ENCODE measurements around the gene NCOA7.

NCOA7 gene

DNA sequence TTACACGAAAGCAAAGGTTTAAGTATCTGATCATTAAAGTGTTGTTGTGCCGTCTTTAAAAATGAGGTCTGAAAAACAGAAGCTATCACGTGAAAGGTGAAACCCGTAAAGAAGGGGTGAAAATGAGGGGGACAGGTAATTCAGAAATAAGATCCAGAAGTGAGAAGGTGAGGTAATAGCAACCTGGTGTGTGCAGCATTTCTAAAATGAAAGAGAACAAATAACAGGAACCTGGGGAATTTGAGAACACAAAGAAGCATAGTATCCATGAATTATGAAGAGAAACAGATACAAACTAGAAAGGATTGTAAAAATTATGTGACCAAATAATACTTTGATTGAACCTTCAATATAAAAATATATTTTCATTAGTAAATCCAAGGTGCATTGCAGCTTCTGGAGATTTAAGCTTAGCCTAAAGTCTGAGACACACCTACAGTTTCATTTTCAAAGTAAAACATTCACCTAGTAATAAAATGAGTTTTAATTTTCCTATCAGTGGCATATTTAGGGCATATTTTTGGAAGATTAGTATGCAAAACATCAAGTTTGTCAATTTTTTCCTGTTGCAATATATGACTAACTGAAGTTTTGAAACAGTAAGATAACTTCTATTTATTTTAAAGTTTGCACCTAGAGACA, 39.9 kb upstream of the NCOA7 start:
- DNase-seq (ENCODE audit: low read depth, low spot score): no peak
- peaks cover 39% of the 10 kb centered on the region for H3K27me3 ChIP-seq (ENCODE audit: insufficient read depth, insufficient read length)
- H3K4me3 ChIP-seq (ENCODE audit: insufficient read length, low read depth): no peak overlapping the region

DNA sequence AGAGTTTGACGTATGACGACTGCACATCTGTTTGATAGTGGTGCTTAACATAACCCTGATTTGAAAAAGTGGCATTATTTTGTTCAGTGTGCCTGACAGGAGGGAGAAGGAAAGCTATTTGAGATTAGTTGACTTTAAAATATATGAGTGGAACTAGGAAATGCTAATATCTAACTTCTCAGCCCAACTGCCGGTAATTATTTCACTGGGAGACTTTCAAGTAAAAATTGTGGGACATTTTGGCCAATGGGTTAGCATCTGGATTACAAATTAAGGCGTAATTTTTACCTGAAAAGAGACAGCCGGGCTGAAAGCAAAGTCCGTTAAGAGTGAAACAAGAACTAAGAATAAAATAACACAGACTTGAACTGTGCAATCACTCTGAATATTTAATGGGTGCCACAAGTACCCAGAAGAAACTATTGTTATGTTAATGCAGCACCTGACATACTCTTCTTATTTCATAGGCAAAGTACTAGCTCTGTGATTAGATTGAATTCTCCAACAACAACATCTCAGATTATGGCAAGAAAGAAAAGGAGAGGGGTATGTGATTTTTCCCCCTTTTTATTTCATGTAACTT, 39.3 kb upstream of the NCOA7 start:
- no peaks in the 10 kb centered on the region for H3K4me1 ChIP-seq (ENCODE audit: insufficient read depth, insufficient read length)
- TF ChIP-seq YY1 (IDR thresholded peaks at IDR 0.05; ENCODE audit: insufficient read depth, insufficient read length): no peak
- no peak for TF ChIP-seq SUZ12 (IDR thresholded peaks at IDR 0.05; ENCODE audit: extremely low read depth, insufficient read depth, insufficient read length)
- H3K9me3 ChIP-seq (ENCODE audit: insufficient read depth, low read length): no peaks in the 10 kb centered on the region
- peaks cover 39% of the 10 kb centered on the region for H3K27me3 ChIP-seq (ENCODE audit: insufficient read depth, insufficient read length)
- H3K36me3 ChIP-seq (ENCODE audit: insufficient read depth, insufficient read length, low read length): peaks cover 10% of the 10 kb centered on the region
- H3K4me3 ChIP-seq (ENCODE audit: insufficient read length, low read depth): no peak overlapping the region
- no peak overlapping the region for H3K9ac ChIP-seq (ENCODE audit: insufficient read length, low read depth)
- DNase-seq (ENCODE audit: low read depth, low spot score): no peak

More for the DNA sequence above, 39.9 kb upstream of the NCOA7 start:
- TF ChIP-seq SUZ12 (IDR thresholded peaks at IDR 0.05; ENCODE audit: extremely low read depth, insufficient read depth, insufficient read length): no peak
- TF ChIP-seq ZNF274 (IDR thresholded peaks at IDR 0.05; ENCODE audit: low read depth, low read length): no peak
- no peak for TF ChIP-seq YY1 (IDR thresholded peaks at IDR 0.05; ENCODE audit: insufficient read depth, insufficient read length)
- H3K36me3 ChIP-seq (ENCODE audit: insufficient read depth, insufficient read length, low read length): peaks cover 9% of the 10 kb centered on the region
- H3K9me3 ChIP-seq (ENCODE audit: insufficient read depth, low read length): no peaks in the 10 kb centered on the region
- H3K9ac ChIP-seq (ENCODE audit: insufficient read length, low read depth): no peak overlapping the region
- no peaks in the 10 kb centered on the region for H3K4me1 ChIP-seq (ENCODE audit: insufficient read depth, insufficient read length)

DNA sequence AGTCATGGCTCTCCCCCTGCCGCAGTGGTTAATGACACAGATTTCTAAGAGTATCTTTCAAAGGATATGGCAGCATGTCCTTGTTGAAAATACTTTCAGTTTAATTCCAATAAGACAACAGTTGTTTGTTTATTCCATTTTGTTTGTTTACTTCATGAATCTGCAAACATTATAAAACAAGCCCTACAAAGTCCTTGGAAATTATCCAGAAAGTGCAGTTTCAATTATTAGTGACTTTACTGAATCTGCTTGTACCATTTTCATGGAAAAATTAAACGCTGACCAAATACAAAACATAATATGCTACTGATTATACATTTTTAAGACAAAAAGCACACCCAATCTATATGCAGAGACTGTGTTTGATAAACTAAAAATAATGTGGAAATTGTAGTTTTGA, 38.0 kb upstream of the NCOA7 start:
- Histone ChIP-seq H3K27me3 (ENCODE audit: insufficient read depth, insufficient read length) (peaks cover 30% of the 10 kb centered on the region), H3K9ac (ENCODE audit: insufficient read length, low read depth) (no peak overlapping the region), H3K36me3 (ENCODE audit: insufficient read depth, insufficient read length, low read length) (peaks cover 10% of the 10 kb centered on the region), H3K4me1 (ENCODE audit: insufficient read depth, insufficient read length) (no peaks in the 10 kb centered on the region), H3K9me3 (ENCODE audit: insufficient read depth, low read length) (no peaks in the 10 kb centered on the region), H3K4me3 (ENCODE audit: insufficient read length, low read depth) (no peak overlapping the region)
- TF ChIP-seq ZNF274 (IDR thresholded peaks at IDR 0.05; ENCODE audit: low read depth, low read length): no peak
- no peak for TF ChIP-seq SUZ12 (IDR thresholded peaks at IDR 0.05; ENCODE audit: extremely low read depth, insufficient read depth, insufficient read length)
- no peak for TF ChIP-seq YY1 (IDR thresholded peaks at IDR 0.05; ENCODE audit: insufficient read depth, insufficient read length)
- DNase-seq (ENCODE audit: low read depth, low spot score): no peak

DNA sequence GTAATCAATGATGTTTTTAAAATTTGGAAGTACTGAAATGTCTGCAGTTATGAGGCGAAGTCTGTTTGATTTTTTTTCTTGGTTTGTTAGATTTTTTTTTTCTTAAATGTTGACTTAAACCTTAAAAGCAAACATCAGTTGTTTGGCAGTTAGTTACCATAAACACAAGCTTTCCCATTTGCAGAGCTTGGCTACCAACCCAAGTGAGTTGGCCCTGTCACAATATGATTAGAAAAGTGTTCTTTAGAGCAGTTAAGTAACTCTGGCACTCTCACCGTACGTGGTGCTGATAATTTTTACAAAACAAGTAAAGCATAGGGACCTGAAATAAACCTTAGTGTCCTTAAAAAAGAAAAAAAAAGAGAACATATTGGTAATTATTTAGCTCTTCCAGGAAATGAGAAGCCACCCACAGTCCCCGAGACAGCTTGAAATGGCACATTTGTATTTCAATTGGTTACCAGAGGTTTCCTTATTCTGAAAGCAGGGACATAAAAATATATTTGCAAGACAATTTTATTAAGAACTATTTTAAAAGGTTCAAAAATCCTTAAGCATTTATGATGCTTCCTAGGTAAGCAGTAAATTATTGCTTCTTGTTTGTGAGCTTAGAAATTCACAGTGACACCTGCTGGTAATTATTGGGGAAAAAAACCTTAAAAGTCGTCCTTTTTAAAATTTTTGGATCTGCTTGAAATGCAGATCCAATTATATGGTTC, 37.4 kb upstream of the NCOA7 start:
- Histone ChIP-seq H3K4me1 (ENCODE audit: insufficient read depth, insufficient read length) (no peaks in the 10 kb centered on the region), H3K4me3 (ENCODE audit: insufficient read length, low read depth) (no peak overlapping the region), H3K9ac (ENCODE audit: insufficient read length, low read depth) (no peak overlapping the region), H3K36me3 (ENCODE audit: insufficient read depth, insufficient read length, low read length) (peaks cover 10% of the 10 kb centered on the region), H3K27me3 (ENCODE audit: insufficient read depth, insufficient read length) (peaks cover 24% of the 10 kb centered on the region), H3K9me3 (ENCODE audit: insufficient read depth, low read length) (no peaks in the 10 kb centered on the region)
- no peak for DNase-seq (ENCODE audit: low read depth, low spot score)
- TF ChIP-seq SUZ12 (IDR thresholded peaks at IDR 0.05; ENCODE audit: extremely low read depth, insufficient read depth, insufficient read length) (no peak), YY1 (IDR thresholded peaks at IDR 0.05; ENCODE audit: insufficient read depth, insufficient read length) (no peak), ZNF274 (IDR thresholded peaks at IDR 0.05; ENCODE audit: low read depth, low read length) (no peak)

DNA sequence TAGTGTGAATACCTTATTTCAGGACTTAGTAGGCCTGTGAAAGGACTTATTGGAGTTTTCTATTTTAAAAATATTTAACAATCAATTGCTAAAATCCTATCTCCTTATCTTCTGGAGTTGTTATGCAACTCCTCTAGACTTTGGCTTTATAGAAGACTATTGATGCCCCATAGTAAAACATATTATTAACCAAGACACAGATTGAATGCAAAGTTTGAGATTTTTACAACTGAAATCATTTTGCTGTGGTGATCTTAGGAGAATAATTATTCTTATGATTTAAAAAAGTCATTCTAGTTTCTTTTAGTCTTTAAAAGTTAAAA, 36.9 kb upstream of the NCOA7 start:
- Histone ChIP-seq H3K27me3 (ENCODE audit: insufficient read depth, insufficient read length) (peaks cover 19% of the 10 kb centered on the region), H3K9me3 (ENCODE audit: insufficient read depth, low read length) (no peaks in the 10 kb centered on the region), H3K9ac (ENCODE audit: insufficient read length, low read depth) (no peak overlapping the region), H3K4me3 (ENCODE audit: insufficient read length, low read depth) (no peak overlapping the region), H3K4me1 (ENCODE audit: insufficient read depth, insufficient read length) (no peaks in the 10 kb centered on the region), H3K36me3 (ENCODE audit: insufficient read depth, insufficient read length, low read length) (peaks cover 11% of the 10 kb centered on the region)
- no peak for TF ChIP-seq ZNF274 (IDR thresholded peaks at IDR 0.05; ENCODE audit: low read depth, low read length)
- no peak for DNase-seq (ENCODE audit: low read depth, low spot score)

DNA sequence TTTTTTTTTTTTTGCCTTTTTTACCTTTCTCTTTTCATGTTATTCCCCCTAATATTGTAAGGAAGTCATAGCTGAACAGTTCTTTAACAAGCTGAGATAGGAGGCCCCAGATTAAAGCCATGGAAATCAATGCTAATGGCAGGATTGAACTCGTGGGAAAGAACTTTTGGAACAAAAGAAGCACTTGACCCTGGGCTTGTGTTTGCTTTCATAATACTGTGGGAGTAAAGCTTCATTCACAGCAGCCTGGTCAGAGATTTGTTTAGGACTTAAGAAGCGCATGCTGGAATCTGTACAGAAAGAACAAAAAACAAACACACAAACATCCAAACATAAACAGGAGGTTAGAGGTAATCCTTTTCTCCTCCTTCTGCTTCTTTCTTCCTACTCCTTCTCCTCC, 36.2 kb upstream of the NCOA7 start:
- no peak for DNase-seq (ENCODE audit: low read depth, low spot score)
- TF ChIP-seq ZNF274 (IDR thresholded peaks at IDR 0.05; ENCODE audit: low read depth, low read length) (no peak), SUZ12 (IDR thresholded peaks at IDR 0.05; ENCODE audit: extremely low read depth, insufficient read depth, insufficient read length) (no peak), YY1 (IDR thresholded peaks at IDR 0.05; ENCODE audit: insufficient read depth, insufficient read length) (no peak)
- H3K4me1 ChIP-seq (ENCODE audit: insufficient read depth, insufficient read length): no peaks in the 10 kb centered on the region
- H3K9ac ChIP-seq (ENCODE audit: insufficient read length, low read depth): no peak overlapping the region
- no peaks in the 10 kb centered on the region for H3K9me3 ChIP-seq (ENCODE audit: insufficient read depth, low read length)
- peaks cover 16% of the 10 kb centered on the region for H3K27me3 ChIP-seq (ENCODE audit: insufficient read depth, insufficient read length)
- peaks cover 17% of the 10 kb centered on the region for H3K36me3 ChIP-seq (ENCODE audit: insufficient read depth, insufficient read length, low read length)
- H3K4me3 ChIP-seq (ENCODE audit: insufficient read length, low read depth): no peak overlapping the region

DNA sequence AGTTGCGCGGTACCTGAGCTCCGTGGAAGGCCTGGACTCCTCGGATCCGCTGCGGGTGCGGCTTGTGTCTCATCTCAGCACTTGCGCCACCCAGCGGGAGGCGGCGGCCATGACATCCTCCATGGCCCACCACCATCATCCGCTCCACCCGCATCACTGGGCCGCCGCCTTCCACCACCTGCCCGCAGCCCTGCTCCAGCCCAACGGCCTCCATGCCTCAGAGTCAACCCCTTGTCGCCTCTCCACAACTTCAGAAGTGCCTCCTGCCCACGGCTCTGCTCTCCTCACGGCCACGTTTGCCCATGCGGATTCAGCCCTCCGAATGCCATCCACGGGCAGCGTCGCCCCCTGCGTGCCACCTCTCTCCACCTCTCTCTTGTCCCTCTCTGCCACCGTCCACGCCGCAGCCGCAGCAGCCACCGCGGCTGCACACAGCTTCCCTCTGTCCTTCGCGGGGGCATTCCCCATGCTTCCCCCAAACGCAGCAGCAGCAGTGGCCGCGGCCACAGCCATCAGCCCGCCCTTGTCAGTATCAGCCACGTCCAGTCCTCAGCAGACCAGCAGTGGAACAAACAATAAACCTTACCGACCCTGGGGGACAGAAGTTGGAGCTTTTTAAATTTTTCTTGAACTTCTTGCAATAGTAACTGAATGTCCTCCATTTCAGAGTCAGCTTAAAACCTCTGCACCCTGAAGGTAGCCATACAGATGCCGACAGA, 31.4 kb upstream of the NCOA7 start:
- no peak for TF ChIP-seq SUZ12 (IDR thresholded peaks at IDR 0.05; ENCODE audit: extremely low read depth, insufficient read depth, insufficient read length)
- TF ChIP-seq ZNF274 (IDR thresholded peaks at IDR 0.05; ENCODE audit: low read depth, low read length): no peak
- no peak for TF ChIP-seq YY1 (IDR thresholded peaks at IDR 0.05; ENCODE audit: insufficient read depth, insufficient read length)
- Histone ChIP-seq H3K9me3 (ENCODE audit: insufficient read depth, low read length) (no peaks in the 10 kb centered on the region), H3K36me3 (ENCODE audit: insufficient read depth, insufficient read length, low read length) (peaks cover 21% of the 10 kb centered on the region), H3K27me3 (ENCODE audit: insufficient read depth, insufficient read length) (no peaks in the 10 kb centered on the region), H3K9ac (ENCODE audit: insufficient read length, low read depth) (no peak overlapping the region), H3K4me1 (ENCODE audit: insufficient read depth, insufficient read length) (no peaks in the 10 kb centered on the region), H3K4me3 (ENCODE audit: insufficient read length, low read depth) (no peak overlapping the region)
- no peak for DNase-seq (ENCODE audit: low read depth, low spot score)
